Measurements from ENCODE around the gene MRO. TPM values are rescaled to one million over a fixed set of nuclear protein-coding genes. Genes with fewer than 3 reads are reported as not detected.

The MRO gene
- total and polyA plus RNA-seq, 2 experiments from 2014 or later, result not detected

- no peak overlapping the region for H3K27ac ChIP-seq
- no peak for DNase-seq (ENCODE audit: low read depth in 1 of 2, low spot score in 1 of 2)
- H3K4me1 ChIP-seq (ENCODE audit: low read depth), result peaks cover 10% of the 10 kb centered on the region
- H3K9me3 ChIP-seq (ENCODE audit: low read depth), result no peaks in the 10 kb centered on the region
- H3K36me3 ChIP-seq, result no peaks in the 10 kb centered on the region
- no peak overlapping the region for H3K4me3 ChIP-seq
- TF ChIP-seq CTCF (IDR thresholded peaks at IDR 0.05; ENCODE audit: low read depth, low read length), result no peak
- H3K27me3 ChIP-seq, result no peaks in the 10 kb centered on the region
Observed at GRCh38 chr18:50754297-50754696, 65.5 kb downstream of the MRO start.

- no peaks in the 10 kb centered on the region for H3K27me3 ChIP-seq
Observed at GRCh38 chr18:50753311-50753710, 66.5 kb downstream of the MRO start.

GRCh38 chr18:50751947-50752346 is 67.9 kb downstream of the MRO start:
- Histone ChIP-seq H3K9me3 (ENCODE audit: low read depth) (no peaks in the 10 kb centered on the region), H3K27me3 (no peaks in the 10 kb centered on the region), H3K27ac (no peak overlapping the region), H3K4me3 (no peak overlapping the region), H3K36me3 (no peaks in the 10 kb centered on the region), H3K4me1 (ENCODE audit: low read depth) (peaks cover 22% of the 10 kb centered on the region)
- no peak for TF ChIP-seq CTCF (IDR thresholded peaks at IDR 0.05; ENCODE audit: low read depth, low read length)
- no peak for DNase-seq (ENCODE audit: low read depth in 1 of 2, low spot score in 1 of 2)

More at GRCh38 chr18:50753311-50753710, 66.5 kb downstream of the MRO start:
- Histone ChIP-seq H3K4me1 (ENCODE audit: low read depth) (peaks cover 17% of the 10 kb centered on the region), H3K9me3 (ENCODE audit: low read depth) (no peaks in the 10 kb centered on the region), H3K36me3 (no peaks in the 10 kb centered on the region), H3K27ac (no peak overlapping the region), H3K4me3 (no peak overlapping the region)
- TF ChIP-seq CTCF (IDR thresholded peaks at IDR 0.05; ENCODE audit: low read depth, low read length), result no peak
- DNase-seq (ENCODE audit: low read depth in 1 of 2, low spot score in 1 of 2), result no peak

- Histone ChIP-seq H3K36me3 (no peaks in the 10 kb centered on the region), H3K27ac (no peak overlapping the region), H3K4me1 (ENCODE audit: low read depth) (peaks cover 22% of the 10 kb centered on the region), H3K27me3 (no peaks in the 10 kb centered on the region), H3K9me3 (ENCODE audit: low read depth) (no peaks in the 10 kb centered on the region), H3K4me3 (no peak overlapping the region)
- DNase-seq (ENCODE audit: low read depth in 1 of 2, low spot score in 1 of 2), result no peak
- no peak for TF ChIP-seq CTCF (IDR thresholded peaks at IDR 0.05; ENCODE audit: low read depth, low read length)
Observed at GRCh38 chr18:50751490-50751889, 68.3 kb downstream of the MRO start.

- DNase-seq (ENCODE audit: low read depth in 1 of 2, low spot score in 1 of 2), result no peak
- Histone ChIP-seq H3K27me3 (no peaks in the 10 kb centered on the region), H3K36me3 (no peaks in the 10 kb centered on the region), H3K9me3 (ENCODE audit: low read depth) (no peaks in the 10 kb centered on the region), H3K4me1 (ENCODE audit: low read depth) (peaks cover 28% of the 10 kb centered on the region), H3K27ac (no peak overlapping the region), H3K4me3 (no peak overlapping the region)
- TF ChIP-seq CTCF (IDR thresholded peaks at IDR 0.05; ENCODE audit: low read depth, low read length), result no peak
Observed at GRCh38 chr18:50750546-50750945, 69.3 kb downstream of the MRO start.

GRCh38 chr18:50749945-50750344 is 69.9 kb downstream of the MRO start:
- no peaks in the 10 kb centered on the region for H3K27me3 ChIP-seq
- TF ChIP-seq CTCF (IDR thresholded peaks at IDR 0.05; ENCODE audit: low read depth, low read length), result no peak
- DNase-seq (ENCODE audit: low read depth in 1 of 2, low spot score in 1 of 2), result no peak
- H3K9me3 ChIP-seq (ENCODE audit: low read depth), result no peaks in the 10 kb centered on the region
- no peaks in the 10 kb centered on the region for H3K36me3 ChIP-seq
- H3K27ac ChIP-seq, result peak overlapping the region; percentile 50
- H3K4me3 ChIP-seq, result no peak overlapping the region
- peaks cover 28% of the 10 kb centered on the region for H3K4me1 ChIP-seq (ENCODE audit: low read depth)
